GM12878 (cell line): ENCODE measurements around the gene OR2B3. TPM values are rescaled to one million over a fixed set of nuclear protein-coding genes. Genes with fewer than 3 reads are reported as not detected.

Experiments
- ATAC-seq: fragments of 200-7000 bp; cut with Tn5 transposase; 3 replicates; pipeline ENCODE4 v1.9.1; 2020; ENCODE audit warnings: mild to moderate bottlenecking, moderate library complexity
- BruUV-seq: library from RNA; stranded (reverse); fragments of 400-500 nt; replicated peaks from 2 replicates; lab custom pipeline; 2021; lab: Mats Ljungman, UMichigan
- CTCF ChIA-PET: fragments of 300-600 bp; sonication (Branson Sonifier 250); formaldehyde crosslinking; extraction: SDS; loops from one replicate; lab custom pipeline; 2021; ENCODE audit warnings: inconsistent platforms; lab: Yijun Ruan, JAX
- POLR2A ChIA-PET: fragments of 350-600 bp; formaldehyde crosslinking; extraction: SDS; loops from one replicate; lab custom pipeline; 2021; ENCODE audit warnings: inconsistent platforms; lab: Charles Lee
- RAD21 ChIA-PET: fragments of 300-600 bp; sonication (Branson Sonifier 250); formaldehyde crosslinking; loops from one replicate; lab custom pipeline; 2023; ENCODE audit warnings: antibody characterized with exemption; ENCODE audit not compliant: unreplicated experiment; lab: Charles Lee
- SMC1A ChIA-PET: fragments of 300-600 bp; sonication (Branson Sonifier 250); formaldehyde crosslinking; loops from one replicate; lab custom pipeline; 2023; ENCODE audit not compliant: unreplicated experiment, uncharacterized antibody; lab: Charles Lee
- DNase-seq: peaks from one replicate; pipeline ENCODE4 v3.0.0-alpha.2; 2011; ENCODE audit warnings: low read depth, low spot score
- FAIRE-seq: peaks from 3 replicates; lab custom pipeline; 2011; peaks lifted over from hg19 to GRCh38; lab: Jason Lieb, UNC
- H2AFZ ChIP-seq: 2 replicates; pipeline ENCODE4 v1.6.0; 2011; ENCODE audit warnings: low read depth, low read length, control low read depth; ENCODE audit not compliant: control insufficient read depth
- H3K27ac ChIP-seq: 2 replicates; pipeline ENCODE4 v1.5.1; 2011; ENCODE audit warnings: control low read depth; ENCODE audit not compliant: control insufficient read depth, insufficient read depth
- H3K27me3 ChIP-seq, 2 experiments: replicated peaks in 1 of 2; 2 replicates each; pipeline versions ENCODE4 v1.6.0 to v1.6.1; 2011; ENCODE audit warnings: low read length in 1 of 2; ENCODE audit not compliant: control insufficient read depth in 2 of 2, insufficient read depth in 2 of 2
- H3K36me3 ChIP-seq, 2 experiments: 2 replicates each; pipeline ENCODE4 v1.5.1; 2011; ENCODE audit warnings: low read length in 1 of 2; ENCODE audit not compliant: control insufficient read depth in 2 of 2, insufficient read depth in 2 of 2
- H3K4me1 ChIP-seq: 2 replicates; pipeline ENCODE4 v1.6.1; 2011; ENCODE audit warnings: mild to moderate bottlenecking, low read length, moderate library complexity, mixed read lengths; ENCODE audit not compliant: control insufficient read depth, insufficient read depth
- H3K4me2 ChIP-seq: 2 replicates; pipeline ENCODE4 v1.6.0; 2011; ENCODE audit warnings: control low read depth; ENCODE audit not compliant: control insufficient read depth, insufficient read depth
- H3K4me3 ChIP-seq: fragments of 200-600 bp; sonication (generic); 2 replicates; pipeline ENCODE4 v1.5.1; 2016
- H3K79me2 ChIP-seq: 2 replicates; pipeline ENCODE4 v1.6.0; 2011; ENCODE audit warnings: low read length; ENCODE audit not compliant: control insufficient read depth, insufficient read depth
- H3K9ac ChIP-seq: 2 replicates; pipeline ENCODE4 v1.8.0; 2011; ENCODE audit warnings: low read length, control low read depth, mixed read lengths; ENCODE audit not compliant: control insufficient read depth, insufficient read depth
- H3K9me3 ChIP-seq: replicated peaks from 3 replicates; pipeline ENCODE4 v1.5.1; 2011; ENCODE audit warnings: mild to moderate bottlenecking, low read length; ENCODE audit not compliant: control insufficient read depth, insufficient read depth
- H4K20me1 ChIP-seq: 2 replicates; pipeline ENCODE4 v1.6.0; 2011; ENCODE audit not compliant: control insufficient read depth, insufficient read depth
- ATF3 ChIP-seq: IDR thresholded peaks from 2 replicates; pipeline ENCODE4 v1.6.1; 2011; ENCODE audit warnings: low read depth, mild to moderate bottlenecking, low read length, moderate library complexity, borderline replicate concordance; ENCODE audit errors: extremely low read depth
- CUX1 ChIP-seq: IDR thresholded peaks from 2 replicates; pipeline ENCODE4 v1.6.1; 2012; ENCODE audit warnings: improper control_type of control experiment, low read depth, low read length; ENCODE audit not compliant: insufficient replicate concordance
- DPF2 ChIP-seq: fragments of 450-650 bp; IDR thresholded peaks from 2 replicates; pipeline ENCODE4 v1.6.1; 2017; ENCODE audit warnings: mild to moderate bottlenecking
- ESRRA ChIP-seq: IDR thresholded peaks from 2 replicates; pipeline ENCODE4 v1.6.1; 2012; ENCODE audit warnings: mild to moderate bottlenecking, low read length, improper control_type of control experiment
- FOXM1 ChIP-seq: IDR thresholded peaks from 2 replicates; pipeline ENCODE4 v1.6.1; 2012; ENCODE audit warnings: low read depth, mild to moderate bottlenecking, inconsistent platforms, low read length, moderate library complexity
- MYB ChIP-seq: fragments of 150-350 bp; IDR thresholded peaks from 2 replicates; pipeline ENCODE4 v1.6.1; 2014; ENCODE audit warnings: mild to moderate bottlenecking, low read depth, low read length, borderline replicate concordance
- PAX8 ChIP-seq: fragments of 450-650 bp; IDR thresholded peaks from 2 replicates; pipeline ENCODE4 v1.6.1; 2017; ENCODE audit warnings: mild to moderate bottlenecking, moderate library complexity
- RB1 ChIP-seq: fragments of 450-650 bp; formaldehyde crosslinking; IDR thresholded peaks from 2 replicates; pipeline ENCODE4 v1.6.1; 2017; ENCODE audit warnings: mild to moderate bottlenecking, borderline replicate concordance
- SMAD5 ChIP-seq: IDR thresholded peaks from 2 replicates; pipeline ENCODE4 v1.6.1; 2016; ENCODE audit warnings: antibody characterized with exemption, low read depth
- SPI1 ChIP-seq: IDR thresholded peaks from 2 replicates; pipeline ENCODE4 v1.6.1; 2011; ENCODE audit warnings: low read depth, mild to moderate bottlenecking, low read length, moderate library complexity, borderline replicate concordance; ENCODE audit not compliant: insufficient read depth
- ZZZ3 ChIP-seq: IDR thresholded peaks from 2 replicates; pipeline ENCODE4 v1.6.1; 2011; ENCODE audit warnings: low read depth; ENCODE audit not compliant: control insufficient read depth, insufficient read length
- WGBS: methylation state at CpG from one replicate; pipeline ENCODE4 v1.1.6; 2016; ENCODE audit warnings: low lambda C conversion rate; ENCODE audit not compliant: insufficient replicate concordance, insufficient coverage; ENCODE audit errors: missing lambda C conversion rate; 5-methylcytosine and 5-hydroxymethylcytosine counted together
- in situ Hi-C: fragments of 300-500 bp; cut with MboI; formaldehyde crosslinking; loops from 9 replicates; pipeline ENCODE4 v1.14.3; 2018; ENCODE audit warnings: mixed read lengths
- intact Hi-C: fragments of 100-400 bp; cut with micrococcal nuclease; formaldehyde crosslinking; loops from one replicate; pipeline ENCODE4 v1.14.2; 2022; ENCODE audit not compliant: unreplicated experiment
- polyA plus RNA-seq, 11 experiments: library from polyadenylated mRNA; depleted of rRNA in 4 of 11; unstranded in 6 of 11; stranded (reverse) in 5 of 11; fragments of >200 nt; fragmentation: Nextera tagmentation in 4 of 11; fragmentation: Illumina TruSeq in 1 of 11; extraction: Ambion mirVana in 4 of 11; extraction: Trizol in 1 of 11; gene quantifications; 1 replicate in 1 of 11; 2 replicates in 10 of 11; pipeline versions ENCODE4 v1.2.1 to v1.2.3, GENCODE V29; 2011 to 2016; ENCODE audit warnings: inconsistent platforms in 2 of 11, missing spikeins in 2 of 11, low read depth in 1 of 11
- total RNA-seq, 4 experiments: library from RNA; depleted of rRNA in 3 of 4; stranded (reverse); fragments of >200 nt in 3 of 4; fragmentation: Illumina TruSeq in 1 of 4; extraction: Trizol in 1 of 4; gene quantifications; 2 replicates each; pipeline versions ENCODE4 v1.2.1 to v1.2.3, GENCODE V29; 2013 to 2021

OR2B3 gene
- total and polyA plus RNA-seq, 10 of the 15 experiments (the other 5 are each of a cell fraction or from before 2014, with no cell fraction given) = not detected

- DNase-seq (no peak), ATAC-seq (no peak), FAIRE-seq (no peak)
- BruUV-seq = no TSS peak
- Histone ChIP-seq H4K20me1 (no peaks in the 10 kb centered on the region), H2AFZ (no peak overlapping the region), H3K9ac (no peak overlapping the region), H3K4me1 (no peaks in the 10 kb centered on the region), H3K79me2 (no peaks in the 10 kb centered on the region), H3K36me3 (no peaks in the 10 kb centered on the region), H3K27me3 (no peaks in the 10 kb centered on the region), H3K4me3 (no peak overlapping the region), H3K27ac (no peak overlapping the region), H3K4me2 (no peak overlapping the region), H3K9me3 (no peaks in the 10 kb centered on the region)
- ChIA-PET POLR2A (no interaction called here), RAD21 (no interaction called here), SMC1A (no interaction called here), CTCF (no interaction called here)
- intact Hi-C loops (no loop called here), in situ Hi-C loops (no loop called here)
- 34% methylated on average over 3 of the region's 3 CpGs for WGBS
- no peak for TF ChIP-seq DPF2
- TF ChIP-seq ATF3 = no peak
- no peak for TF ChIP-seq SMAD5
- TF ChIP-seq PAX8 = no peak
- TF ChIP-seq SPI1 = no peak
- no peak for TF ChIP-seq ZZZ3
- no peak for TF ChIP-seq RB1
- no peak for TF ChIP-seq FOXM1
- TF ChIP-seq ESRRA = no peak
These were observed 35.4 kb downstream of the OR2B3 start for GRCh38 chr6:29051680-29052079.

GRCh38 chr6:29045075-29045474, 42.0 kb downstream of the OR2B3 start, which contains the start of gene OR2W1:
Gene OR2W1 (minus strand): TSS chr6:29045175. CDS start chr6:29045175, 0 bp downstream.
- ChIA-PET CTCF (no interaction called here), RAD21 (no interaction called here), SMC1A (no interaction called here), POLR2A (no interaction called here)
- Histone ChIP-seq H3K79me2 (no peaks in the 10 kb centered on the region), H3K36me3 (no peaks in the 10 kb centered on the region), H4K20me1 (no peaks in the 10 kb centered on the region), H3K27me3 (no peaks in the 10 kb centered on the region), H3K4me1 (no peaks in the 10 kb centered on the region), H2AFZ (no peak within 1 kb of the TSS), H3K9me3 (no peaks in the 10 kb centered on the region), H3K27ac (no peak within 1 kb of the TSS), H3K9ac (no peak within 1 kb of the TSS), H3K4me2 (no peak within 1 kb of the TSS), H3K4me3 (no peak within 1 kb of the TSS)
- in situ Hi-C loops = no loop called here
- no peak for TF ChIP-seq MYB
- TF ChIP-seq CUX1 = no peak
- BruUV-seq = no TSS peak
- WGBS = 4% methylated on average over 1 of the region's 1 CpG
- ATAC-seq = no peak
- intact Hi-C loops = no loop called here
- DNase-seq = no peak
- no peak for FAIRE-seq
